Peyer's patch (tissue), 4 donors: ENCODE data around the gene HOXA3.

ENCODE experiments used
- POLR2A ChIP-seq, 2 donors: fragments of 450-650 bp; IDR thresholded peaks; one replicate each; pipeline ENCODE4 v1.5.1; 2017; ENCODE audit warnings: antibody characterized with exemption in 2 of 2, mild to moderate bottlenecking in 2 of 2, moderate library complexity in 2 of 2
- TF ChIP-seq, protein P1 (sequence below), 6 experiments: fragments of 450-650 bp in 4 of 6; fragments of 200-600 bp in 2 of 6; sonication (generic) in 1 of 6; IDR thresholded peaks; one replicate each; pipeline ENCODE4 v1.5.1; 2017 to 2019; ENCODE audit warnings: antibody characterized with exemption in 6 of 6, mild to moderate bottlenecking in 3 of 6, moderate library complexity in 1 of 6

DNA sequence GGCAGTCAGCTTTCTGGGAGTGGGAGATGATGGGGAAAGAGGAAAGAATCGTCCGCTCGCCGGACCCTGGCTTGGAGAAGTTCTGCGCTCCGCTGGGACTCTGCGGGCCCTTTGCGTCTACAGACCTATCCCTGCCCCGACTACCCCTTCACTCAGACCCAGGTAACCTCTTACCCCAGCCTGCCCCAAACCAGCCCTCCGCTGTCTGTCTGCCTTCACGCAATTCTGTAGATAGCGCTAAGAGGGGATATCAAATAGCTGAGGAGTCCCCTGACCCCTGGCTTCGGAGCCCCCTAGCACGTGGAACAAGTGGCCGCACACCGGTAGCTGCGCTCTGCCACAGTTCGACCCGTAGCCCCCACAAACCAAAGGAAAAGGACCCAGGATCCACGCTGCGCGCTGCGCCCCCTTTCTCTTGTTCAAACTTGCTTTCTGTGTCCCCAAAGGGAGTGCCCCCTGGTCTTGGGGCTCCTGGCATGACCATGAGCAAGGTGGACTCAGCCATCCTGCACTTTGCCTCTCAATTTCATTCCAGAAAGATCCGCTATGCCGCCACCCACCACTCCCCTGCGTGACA, 28.8 kb downstream of the HOXA3 start:
- TF ChIP-seq POLR2A (IDR thresholded peaks at IDR 0.05): no peak
- TF ChIP-seq, protein P1, sequence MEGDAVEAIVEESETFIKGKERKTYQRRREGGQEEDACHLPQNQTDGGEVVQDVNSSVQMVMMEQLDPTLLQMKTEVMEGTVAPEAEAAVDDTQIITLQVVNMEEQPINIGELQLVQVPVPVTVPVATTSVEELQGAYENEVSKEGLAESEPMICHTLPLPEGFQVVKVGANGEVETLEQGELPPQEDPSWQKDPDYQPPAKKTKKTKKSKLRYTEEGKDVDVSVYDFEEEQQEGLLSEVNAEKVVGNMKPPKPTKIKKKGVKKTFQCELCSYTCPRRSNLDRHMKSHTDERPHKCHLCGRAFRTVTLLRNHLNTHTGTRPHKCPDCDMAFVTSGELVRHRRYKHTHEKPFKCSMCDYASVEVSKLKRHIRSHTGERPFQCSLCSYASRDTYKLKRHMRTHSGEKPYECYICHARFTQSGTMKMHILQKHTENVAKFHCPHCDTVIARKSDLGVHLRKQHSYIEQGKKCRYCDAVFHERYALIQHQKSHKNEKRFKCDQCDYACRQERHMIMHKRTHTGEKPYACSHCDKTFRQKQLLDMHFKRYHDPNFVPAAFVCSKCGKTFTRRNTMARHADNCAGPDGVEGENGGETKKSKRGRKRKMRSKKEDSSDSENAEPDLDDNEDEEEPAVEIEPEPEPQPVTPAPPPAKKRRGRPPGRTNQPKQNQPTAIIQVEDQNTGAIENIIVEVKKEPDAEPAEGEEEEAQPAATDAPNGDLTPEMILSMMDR (IDR thresholded peaks at IDR 0.05): no peak
